Thoracic aorta (tissue), 2 donors: ENCODE measurements around the gene HS1BP3. TPM values are rescaled to one million over a fixed set of nuclear protein-coding genes. Genes with fewer than 3 reads are reported as not detected.

Source experiments
- ATAC-seq: fragments of 150-250 bp; one replicate; pipeline ENCODE4 v1.8.0; 2017; ENCODE audit warnings: low read depth; ENCODE audit not compliant: insufficient number of reproducible peaks, low FRiP score
- DNase-seq: peaks from one replicate; pipeline ENCODE4 v3.0.0-alpha.2; 2020; ENCODE audit warnings: low spot score
- H3K27ac ChIP-seq, 2 donors: fragments of 200-600 bp; sonication (generic); 1 replicate in 1 of 2; 2 replicates in 1 of 2; pipeline ENCODE4 v1.5.1; 2016; ENCODE audit warnings: mild to moderate bottlenecking in 2 of 2, moderate library complexity in 2 of 2
- H3K27me3 ChIP-seq: fragments of 200-600 bp; sonication (generic); replicated peaks from 2 replicates; pipeline ENCODE4 v1.6.0; 2016; ENCODE audit warnings: mild to moderate bottlenecking; ENCODE audit not compliant: insufficient read depth
- H3K36me3 ChIP-seq: fragments of 200-600 bp; sonication (generic); one replicate; pipeline ENCODE4 v1.5.1; 2016
- H3K4me1 ChIP-seq, 2 donors: fragments of 200-600 bp; sonication (generic); 1 replicate in 1 of 2; 2 replicates in 1 of 2; pipeline versions ENCODE4 v1.5.1 to v1.6.0; 2016; ENCODE audit warnings: low read depth in 2 of 2, mild to moderate bottlenecking in 1 of 2; ENCODE audit not compliant: control insufficient read depth in 1 of 2
- H3K4me3 ChIP-seq: fragments of 200-600 bp; sonication (generic); 2 replicates; pipeline ENCODE4 v1.5.1; 2016; ENCODE audit warnings: mild to moderate bottlenecking
- H3K9me3 ChIP-seq: fragments of 200-600 bp; sonication (generic); 2 replicates; pipeline ENCODE4 v1.5.1; 2016
- total RNA-seq, 2 donors: library from RNA; depleted of rRNA; stranded (reverse); fragments of >200 nt; gene quantifications; one replicate each; pipeline versions ENCODE4 v1.1.0 to v1.2.3, GENCODE V29; 2016
- TF ChIP-seq, protein P1 (sequence below): fragments of 200-600 bp; sonication (generic); IDR thresholded peaks from one replicate; pipeline ENCODE4 v1.5.1; 2019; ENCODE audit warnings: antibody characterized with exemption

HS1BP3 gene
- total RNA-seq, 2 donors from 2014 or later: 40.7 to 65.8 TPM

DNA sequence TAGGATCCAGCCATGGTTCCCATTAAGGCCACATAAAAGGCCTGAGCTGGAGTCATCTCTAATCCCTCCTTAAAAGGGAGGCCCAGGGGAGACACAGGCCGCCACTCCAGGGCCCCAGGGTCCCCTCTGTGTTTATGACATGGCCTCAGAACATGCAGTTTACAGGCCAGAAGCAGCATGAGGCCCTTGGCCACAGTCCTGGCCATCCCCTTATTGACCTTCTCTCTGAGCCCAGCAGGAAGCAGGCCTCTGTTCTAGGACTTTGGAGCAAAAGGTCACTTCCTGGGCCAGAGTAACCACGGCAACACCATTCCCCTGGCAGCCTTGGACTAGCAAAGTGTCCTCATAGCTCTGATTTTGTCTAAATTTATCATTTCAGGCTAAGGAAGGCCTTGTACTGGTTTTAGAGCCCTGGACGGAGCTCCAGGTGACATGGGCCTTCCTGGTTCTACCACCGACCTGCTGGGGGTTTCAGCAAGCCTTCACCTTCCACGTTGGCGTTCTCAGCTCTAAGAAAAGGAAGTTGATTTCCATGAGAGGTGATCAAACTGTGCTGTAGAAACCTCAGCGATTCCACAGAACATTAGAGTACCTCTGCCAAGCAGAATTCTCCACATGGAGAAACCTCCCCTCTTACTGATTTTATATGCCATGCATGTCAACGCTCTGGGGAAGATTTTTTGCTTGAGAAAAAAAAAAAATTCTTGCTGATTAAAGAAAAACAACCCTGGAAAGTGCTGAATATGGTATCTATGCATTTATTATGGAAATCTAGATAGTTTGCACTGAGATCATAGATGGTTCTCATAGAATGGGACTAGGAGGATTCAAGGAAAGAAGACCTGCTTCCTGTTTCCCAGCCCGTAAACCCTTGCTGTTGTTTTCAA, 53.7 kb downstream of the HS1BP3 start:
- TF ChIP-seq, protein P1, sequence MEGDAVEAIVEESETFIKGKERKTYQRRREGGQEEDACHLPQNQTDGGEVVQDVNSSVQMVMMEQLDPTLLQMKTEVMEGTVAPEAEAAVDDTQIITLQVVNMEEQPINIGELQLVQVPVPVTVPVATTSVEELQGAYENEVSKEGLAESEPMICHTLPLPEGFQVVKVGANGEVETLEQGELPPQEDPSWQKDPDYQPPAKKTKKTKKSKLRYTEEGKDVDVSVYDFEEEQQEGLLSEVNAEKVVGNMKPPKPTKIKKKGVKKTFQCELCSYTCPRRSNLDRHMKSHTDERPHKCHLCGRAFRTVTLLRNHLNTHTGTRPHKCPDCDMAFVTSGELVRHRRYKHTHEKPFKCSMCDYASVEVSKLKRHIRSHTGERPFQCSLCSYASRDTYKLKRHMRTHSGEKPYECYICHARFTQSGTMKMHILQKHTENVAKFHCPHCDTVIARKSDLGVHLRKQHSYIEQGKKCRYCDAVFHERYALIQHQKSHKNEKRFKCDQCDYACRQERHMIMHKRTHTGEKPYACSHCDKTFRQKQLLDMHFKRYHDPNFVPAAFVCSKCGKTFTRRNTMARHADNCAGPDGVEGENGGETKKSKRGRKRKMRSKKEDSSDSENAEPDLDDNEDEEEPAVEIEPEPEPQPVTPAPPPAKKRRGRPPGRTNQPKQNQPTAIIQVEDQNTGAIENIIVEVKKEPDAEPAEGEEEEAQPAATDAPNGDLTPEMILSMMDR: no peak
- H3K27me3 ChIP-seq: no peaks in the 10 kb centered on the region
- ATAC-seq (peak; percentile 82), DNase-seq (no peak)
- H3K4me3 ChIP-seq: no peak overlapping the region
- H3K36me3 ChIP-seq: no peaks in the 10 kb centered on the region
- no peaks in the 10 kb centered on the region for H3K9me3 ChIP-seq
- H3K4me1 ChIP-seq: peaks cover 29 to 74% of the 10 kb centered on the region in 2 donors
- peak overlapping the region; percentile 80 to 82 for H3K27ac ChIP-seq

DNA sequence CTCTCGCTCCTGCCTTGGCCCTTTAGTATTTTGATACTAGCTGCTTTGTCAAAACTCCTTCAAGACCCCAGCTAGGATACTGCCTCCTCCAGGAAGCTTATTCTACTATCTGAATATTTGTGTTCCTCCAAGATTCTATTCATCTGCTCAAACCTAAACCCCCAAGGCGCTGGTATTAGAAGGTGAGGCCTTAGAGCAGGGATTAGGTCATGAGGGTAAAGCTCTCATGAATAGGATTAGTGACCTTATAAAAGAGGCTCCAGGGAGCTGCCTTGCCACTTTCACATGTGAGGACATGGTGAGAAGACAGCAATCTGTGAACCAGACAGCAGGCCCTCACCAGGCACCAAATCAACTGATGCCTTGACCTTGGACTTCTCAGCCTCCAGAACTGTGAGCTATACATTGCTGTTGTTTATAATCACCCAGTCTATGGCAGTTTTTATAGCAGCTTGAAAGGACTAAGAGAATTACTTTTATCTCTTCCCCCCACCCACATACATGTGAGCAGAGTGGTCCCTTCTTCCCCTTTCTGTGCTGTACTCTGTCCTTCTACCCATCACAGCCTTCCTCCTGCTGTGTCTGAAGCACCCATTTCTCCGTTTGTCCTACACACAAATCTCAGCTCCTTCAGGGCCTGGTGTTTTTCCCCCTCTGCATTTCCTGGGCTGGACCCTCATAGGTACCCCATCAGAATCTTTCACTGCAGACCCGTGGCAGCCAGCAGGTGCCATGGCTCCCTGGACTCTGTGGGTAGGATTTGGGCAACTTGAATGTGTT, 54.5 kb downstream of the HS1BP3 start:
- H3K27ac ChIP-seq: peak overlapping the region; percentile 80 to 82
- TF ChIP-seq, protein P1: no peak
- peaks cover 29 to 77% of the 10 kb centered on the region in 2 donors for H3K4me1 ChIP-seq
- no peak overlapping the region for H3K4me3 ChIP-seq
- H3K9me3 ChIP-seq: no peaks in the 10 kb centered on the region
- ATAC-seq (no peak), DNase-seq (no peak)
- no peaks in the 10 kb centered on the region for H3K36me3 ChIP-seq
- no peaks in the 10 kb centered on the region for H3K27me3 ChIP-seq

DNA sequence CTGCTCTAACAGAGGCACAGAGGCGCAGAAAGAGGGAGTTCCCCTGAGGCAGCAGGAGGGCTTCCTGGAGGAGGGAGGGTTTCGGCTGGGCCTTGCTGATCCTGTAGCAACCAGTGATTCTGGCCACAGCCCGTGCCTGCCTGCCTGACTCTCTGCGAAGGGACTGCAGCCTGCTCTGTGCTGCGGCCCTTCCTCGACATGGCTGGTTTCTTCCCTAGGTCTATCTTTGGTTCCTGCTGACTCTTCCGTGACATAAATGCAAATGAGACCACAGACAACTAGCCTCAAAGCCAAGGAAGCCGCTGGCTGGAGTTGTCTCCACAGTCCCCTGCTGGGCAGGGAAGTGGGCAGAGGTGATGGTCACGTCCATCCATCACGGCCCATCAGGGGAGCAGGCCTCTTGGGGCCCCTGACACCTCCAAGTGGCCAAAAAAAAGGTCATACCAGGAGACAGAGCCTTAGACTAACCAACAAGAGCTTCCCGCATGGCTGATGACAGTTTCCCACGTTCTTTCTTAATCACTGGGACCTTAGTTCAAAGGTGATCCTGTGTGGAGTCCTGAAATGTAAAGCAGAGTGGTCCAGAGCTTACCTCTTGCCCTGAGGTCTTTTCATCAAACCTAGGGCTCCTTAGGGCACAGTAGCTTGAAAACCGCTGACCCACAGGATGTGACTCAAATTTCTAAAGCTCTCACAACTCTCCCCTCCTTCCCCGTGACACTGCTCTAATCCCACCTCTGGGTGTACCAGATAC, 55.3 kb downstream of the HS1BP3 start:
- Histone ChIP-seq H3K27ac (peak overlapping the region; percentile 80 to 82), H3K27me3 (no peaks in the 10 kb centered on the region), H3K4me1 (peaks cover 29 to 85% of the 10 kb centered on the region in 2 donors), H3K9me3 (no peaks in the 10 kb centered on the region), H3K4me3 (no peak overlapping the region), H3K36me3 (no peaks in the 10 kb centered on the region)
- ATAC-seq (no peak), DNase-seq (no peak)
- TF ChIP-seq, protein P1: no peak

DNA sequence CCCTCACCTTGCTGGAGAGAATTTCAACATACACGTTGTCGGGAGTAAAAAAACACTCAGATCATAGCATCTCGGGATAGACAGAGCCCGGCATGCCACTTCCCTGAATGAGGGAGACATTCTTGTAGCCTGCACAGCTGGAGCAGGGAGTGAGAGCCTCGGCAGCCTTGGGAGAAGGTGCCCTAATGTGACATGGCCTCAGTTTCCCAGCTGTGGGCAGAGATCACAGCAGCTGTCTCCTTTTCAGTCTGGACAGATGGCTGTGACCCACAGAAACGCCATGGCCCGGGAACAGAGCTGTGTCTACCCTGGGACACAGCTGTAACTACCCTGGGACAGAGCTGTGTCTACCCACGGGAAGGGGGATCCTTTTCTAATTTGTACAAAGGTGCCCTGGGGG, 55.9 kb downstream of the HS1BP3 start:
- Histone ChIP-seq H3K27ac (no peak overlapping the region), H3K27me3 (no peaks in the 10 kb centered on the region), H3K4me3 (no peak overlapping the region), H3K4me1 (peaks cover 29 to 83% of the 10 kb centered on the region in 2 donors), H3K36me3 (no peaks in the 10 kb centered on the region), H3K9me3 (no peaks in the 10 kb centered on the region)
- DNase-seq (no peak), ATAC-seq (no peak)
- TF ChIP-seq, protein P1: no peak
